Measurements from ENCODE around the gene EFL1. TPM values are rescaled to one million over a fixed set of nuclear protein-coding genes. Genes with fewer than 3 reads are reported as not detected.
"Not testable (repeated sequence)": the region's sequence is repeated elsewhere in the genome, so short reads cannot be mapped to it uniquely, and the experiment has no call there.

EFL1 gene
- total and polyA plus RNA-seq, 9 of the 15 experiments (the other 6 are each of a cell fraction or from before 2014, with no cell fraction given) = 4.8 to 32.5 (median 16.9) TPM

DNA sequence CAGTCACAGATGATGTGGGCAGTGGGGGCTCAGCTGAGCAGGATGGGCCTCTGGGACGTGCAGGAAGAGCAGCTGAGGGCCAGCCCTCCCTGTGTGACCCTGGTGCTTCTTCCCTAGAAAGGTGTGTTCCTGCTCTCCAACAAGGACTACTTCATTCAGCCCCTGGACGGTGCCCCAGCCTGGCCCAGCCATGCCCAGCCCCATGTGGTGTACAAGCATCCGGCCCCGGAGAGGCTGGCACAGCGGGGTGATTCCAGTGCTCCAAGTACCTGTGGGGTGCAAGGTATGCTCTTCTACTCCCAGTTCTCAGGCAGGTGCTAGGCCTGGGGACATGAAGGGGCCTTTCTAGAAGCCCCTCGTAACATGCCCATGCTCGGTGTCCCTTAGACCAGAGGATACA lies 38.3 kb upstream of the EFL1 start:
- CTCF ChIA-PET (ENCODE audit: low intra/inter-chr PET ratio) = no interaction called here
- DNase-seq (ENCODE audit: extremely low read depth in 1 of 4, low spot score in 3 of 4) (no peak), ATAC-seq (no peak), FAIRE-seq (no peak)
- no peaks in the 10 kb centered on the region for H3K9me1 ChIP-seq (ENCODE audit: control insufficient read depth, insufficient read depth, low read length)
- POLR2A ChIA-PET = no interaction called here
- intact Hi-C loops (cut with micrococcal nuclease) (no loop called here), in situ Hi-C loops (cut with MboI) (no loop called here)
- H2AFZ ChIP-seq (ENCODE audit: low read depth, low read length) = no peak overlapping the region
- no peaks in the 10 kb centered on the region for H3K79me2 ChIP-seq (ENCODE audit: control insufficient read depth, insufficient read depth, low read length)
- H3K4me3 ChIP-seq = no peak overlapping the region
- no peaks in the 10 kb centered on the region for H4K20me1 ChIP-seq (replicated peaks; ENCODE audit: control insufficient read depth, insufficient read depth, low read length)
- WGBS (ENCODE audit: insufficient coverage, low coverage, missing lambda C conversion rate) = 27% methylated on average over 6 of the region's 7 CpGs
- no peaks in the 10 kb centered on the region for H3K9me3 ChIP-seq (replicated peaks; ENCODE audit: control insufficient read depth, insufficient read depth, low read depth, low read length)
- peaks cover 0 to 4% of the 10 kb centered on the region in 2 experiments; a peak in 2 of 5 replicates for H3K27me3 ChIP-seq (ENCODE audit: control insufficient read depth in 2 of 2, insufficient read depth in 2 of 2, low read length in 2 of 2)
- no peak overlapping the region for H3K4me2 ChIP-seq (ENCODE audit: insufficient read depth, low read length)
- H3K27ac ChIP-seq (ENCODE audit: extremely low read depth, low read depth, low read length) = no peak overlapping the region
- no peak for TF ChIP-seq FOS (IDR thresholded peaks at IDR 0.05; ENCODE audit: extremely low read depth, insufficient read length)
- no peak for TF ChIP-seq NFE2L1 (tag; IDR thresholded peaks at IDR 0.05; ENCODE audit: borderline replicate concordance, low read depth)
- no peak for TF ChIP-seq TSC22D4 (tag; IDR thresholded peaks at IDR 0.05)
- TF ChIP-seq PHTF2 (CRISPR knock-in tag; IDR thresholded peaks at IDR 0.05) = no peak
- TF ChIP-seq AFF4 (CRISPR knock-in tag; IDR thresholded peaks at IDR 0.05) = no peak
- peaks cover 4 to 10% of the 10 kb centered on the region in 2 experiments; a peak in 3 of 5 replicates for H3K4me1 ChIP-seq (replicated peaks in 1 of 2; ENCODE audit: control insufficient read depth in 2 of 2, insufficient read depth in 2 of 2, low read length in 2 of 2)
- H3K9ac ChIP-seq (ENCODE audit: insufficient read depth in 1 of 2, low read depth in 2 of 2, low read length in 2 of 2) = no peak overlapping the region
- no peaks in the 10 kb centered on the region for H3K36me3 ChIP-seq (ENCODE audit: control insufficient read depth, insufficient read depth, low read length)
- BruUV-seq (replicated peaks) = no TSS peak

DNA sequence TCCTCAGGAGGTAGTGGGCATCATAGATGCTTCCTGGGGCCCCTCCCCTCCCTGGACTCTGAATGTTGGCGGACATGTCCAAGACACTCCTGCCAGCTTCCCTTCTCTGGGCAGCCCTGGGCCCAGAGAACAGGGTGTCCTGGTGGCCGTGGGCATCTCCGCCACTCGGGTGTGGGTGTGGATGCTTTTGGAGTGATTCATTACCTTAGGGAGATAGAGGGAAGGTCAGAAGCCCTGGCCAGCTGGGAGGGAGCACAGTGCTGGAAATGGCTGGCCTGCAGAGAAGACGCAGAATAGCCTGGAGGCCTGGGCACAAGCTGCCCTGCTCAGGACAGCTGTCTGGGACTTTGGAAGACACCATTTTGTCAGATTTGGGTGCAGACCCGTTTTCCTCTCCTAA lies 37.8 kb upstream of the EFL1 start:
- H3K27ac ChIP-seq (ENCODE audit: extremely low read depth, low read depth, low read length); H3K9ac ChIP-seq (ENCODE audit: insufficient read depth in 1 of 2, low read depth in 2 of 2, low read length in 2 of 2); H3K9me1 ChIP-seq (ENCODE audit: control insufficient read depth, insufficient read depth, low read length); POLR2A ChIA-PET; FAIRE-seq; in situ Hi-C loops (cut with MboI); H3K4me1 ChIP-seq (replicated peaks in 1 of 2; ENCODE audit: control insufficient read depth in 2 of 2, insufficient read depth in 2 of 2, low read length in 2 of 2); H2AFZ ChIP-seq (ENCODE audit: low read depth, low read length); H3K36me3 ChIP-seq (ENCODE audit: control insufficient read depth, insufficient read depth, low read length); H3K4me2 ChIP-seq (ENCODE audit: insufficient read depth, low read length); BruUV-seq (replicated peaks); H3K9me3 ChIP-seq (replicated peaks; ENCODE audit: control insufficient read depth, insufficient read depth, low read depth, low read length); H3K4me3 ChIP-seq; intact Hi-C loops (cut with micrococcal nuclease); CTCF ChIA-PET (ENCODE audit: low intra/inter-chr PET ratio); H4K20me1 ChIP-seq (replicated peaks; ENCODE audit: control insufficient read depth, insufficient read depth, low read length); ATAC-seq; DNase-seq (ENCODE audit: extremely low read depth in 1 of 4, low spot score in 3 of 4); H3K79me2 ChIP-seq (ENCODE audit: control insufficient read depth, insufficient read depth, low read length); H3K27me3 ChIP-seq (ENCODE audit: control insufficient read depth in 2 of 2, insufficient read depth in 2 of 2, low read length in 2 of 2): not testable (repeated sequence)
- WGBS (ENCODE audit: insufficient coverage, low coverage, missing lambda C conversion rate) = 30% methylated on average over 5 of the region's 6 CpGs

All from K562 (cell line).